H1 (cell line): Measurements from ENCODE around the gene HBQ1.

Experiments
- CHD7 ChIP-seq: fragments of 300-600 bp; sonication (generic); IDR thresholded peaks from 2 replicates; pipeline ENCODE4 v1.7.1; 2012; ENCODE audit warnings: low read length, moderate library complexity, mild to moderate bottlenecking, inconsistent platforms; ENCODE audit not compliant: insufficient replicate concordance
- HDAC6 ChIP-seq: IDR thresholded peaks from one replicate; pipeline ENCODE4 v1.7.1; 2012; ENCODE audit warnings: low read depth, mild to moderate bottlenecking, inconsistent platforms, low read length, moderate library complexity
- JUND ChIP-seq: IDR thresholded peaks from 2 replicates; pipeline ENCODE4 v1.6.1; 2011; ENCODE audit warnings: mild to moderate bottlenecking, improper control_type of control experiment, low read length
- MAFK ChIP-seq: IDR thresholded peaks from 2 replicates; pipeline ENCODE4 v1.6.1; 2012; ENCODE audit warnings: low read depth, mild to moderate bottlenecking, improper control_type of control experiment, low read length
- POLR2A ChIP-seq, 2 experiments: IDR thresholded peaks; 1 replicate in 1 of 2; 2 replicates in 1 of 2; pipeline ENCODE4 v1.6.1; 2011; ENCODE audit warnings: low read depth in 2 of 2, low read length in 2 of 2, mild to moderate bottlenecking in 2 of 2; ENCODE audit errors: control extremely low read depth in 1 of 2
- USF2 ChIP-seq: IDR thresholded peaks from 2 replicates; pipeline ENCODE4 v1.6.1; 2011; ENCODE audit warnings: low read length, improper control_type of control experiment
- ZNF274 ChIP-seq: IDR thresholded peaks from 2 replicates; pipeline ENCODE4 v1.7.0; 2012; ENCODE audit warnings: low read length, borderline replicate concordance; ENCODE audit errors: extremely low read depth
- TF ChIP-seq, protein P1 (sequence below), 3 experiments: IDR thresholded peaks; 1 replicate in 2 of 3; 2 replicates in 1 of 3; pipeline versions ENCODE4 v1.5.1 to v1.6.1; 2011; ENCODE audit warnings: low read length in 3 of 3, mild to moderate bottlenecking in 3 of 3, inconsistent platforms in 2 of 3, low read depth in 1 of 3, moderate library complexity in 1 of 3; ENCODE audit not compliant: insufficient read depth in 1 of 3; ENCODE audit errors: control extremely low read depth in 1 of 3

DNA sequence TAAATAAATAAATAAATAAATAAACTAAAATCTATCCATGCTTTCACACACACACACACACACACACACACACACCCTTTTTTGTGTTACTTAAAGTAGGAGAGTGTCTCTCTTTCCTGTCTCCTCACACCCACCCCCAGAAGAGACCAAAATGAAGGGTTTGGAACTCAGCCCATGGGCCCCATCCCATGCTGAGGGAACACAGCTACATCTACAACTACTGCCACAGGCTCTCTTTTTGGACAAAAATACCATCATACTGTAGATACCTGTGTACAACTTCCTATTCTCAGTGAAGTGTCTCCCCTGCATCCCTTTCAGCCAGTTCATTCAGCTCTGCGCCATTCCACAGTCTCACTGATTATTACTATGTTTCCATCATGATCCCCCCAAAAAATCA is 9.5 kb upstream of the HBQ1 start:
- no peak for TF ChIP-seq JUND
- no peak for TF ChIP-seq ZNF274
- TF ChIP-seq HDAC6 = no peak
- TF ChIP-seq, protein P1, sequence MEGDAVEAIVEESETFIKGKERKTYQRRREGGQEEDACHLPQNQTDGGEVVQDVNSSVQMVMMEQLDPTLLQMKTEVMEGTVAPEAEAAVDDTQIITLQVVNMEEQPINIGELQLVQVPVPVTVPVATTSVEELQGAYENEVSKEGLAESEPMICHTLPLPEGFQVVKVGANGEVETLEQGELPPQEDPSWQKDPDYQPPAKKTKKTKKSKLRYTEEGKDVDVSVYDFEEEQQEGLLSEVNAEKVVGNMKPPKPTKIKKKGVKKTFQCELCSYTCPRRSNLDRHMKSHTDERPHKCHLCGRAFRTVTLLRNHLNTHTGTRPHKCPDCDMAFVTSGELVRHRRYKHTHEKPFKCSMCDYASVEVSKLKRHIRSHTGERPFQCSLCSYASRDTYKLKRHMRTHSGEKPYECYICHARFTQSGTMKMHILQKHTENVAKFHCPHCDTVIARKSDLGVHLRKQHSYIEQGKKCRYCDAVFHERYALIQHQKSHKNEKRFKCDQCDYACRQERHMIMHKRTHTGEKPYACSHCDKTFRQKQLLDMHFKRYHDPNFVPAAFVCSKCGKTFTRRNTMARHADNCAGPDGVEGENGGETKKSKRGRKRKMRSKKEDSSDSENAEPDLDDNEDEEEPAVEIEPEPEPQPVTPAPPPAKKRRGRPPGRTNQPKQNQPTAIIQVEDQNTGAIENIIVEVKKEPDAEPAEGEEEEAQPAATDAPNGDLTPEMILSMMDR (IDR thresholded peaks at IDR 0.05; ENCODE audit: control extremely low read depth in 1 of 3, insufficient read depth in 1 of 3, low read depth in 1 of 3, low read length in 3 of 3) = no peak
- TF ChIP-seq MAFK = no peak
- no peak for TF ChIP-seq POLR2A (IDR thresholded peaks at IDR 0.05; ENCODE audit: control extremely low read depth in 1 of 2, low read depth in 2 of 2, low read length in 2 of 2)
- no peak for TF ChIP-seq USF2
- TF ChIP-seq CHD7 = no peak
